IMR-90 (cell line): Measurements from ENCODE around the gene DDOST. TPM values are rescaled to one million over a fixed set of nuclear protein-coding genes. Genes with fewer than 3 reads are reported as not detected.

ENCODE experiments used
- ATAC-seq: fragments of 200-7000 bp; cut with Tn5 transposase; 2 replicates; pipeline ENCODE4 v1.9.1; 2020; ENCODE audit warnings: low read depth, mild to moderate bottlenecking, moderate library complexity
- BruUV-seq: library from RNA; stranded (reverse); fragments of 400-500 nt; replicated peaks from 2 replicates; lab custom pipeline; 2021; lab: Mats Ljungman, UMichigan
- CTCF ChIA-PET: fragments of 300-600 bp; formaldehyde crosslinking; extraction: SDS; loops from one replicate; lab custom pipeline; 2021; ENCODE audit warnings: antibody characterized with exemption; lab: Yijun Ruan, JAX
- POLR2A ChIA-PET: fragments of 300-600 bp; sonication (Branson Sonifier 250); formaldehyde crosslinking; loops from one replicate; lab custom pipeline; 2022; ENCODE audit warnings: antibody characterized with exemption; ENCODE audit not compliant: unreplicated experiment; lab: Charles Lee
- DNase-seq: peaks from one replicate; pipeline ENCODE4 v3.0.0; 2013
- H2AFZ ChIP-seq: replicated peaks from 2 replicates; pipeline ENCODE3; 2013; ENCODE audit warnings: low read length, mild to moderate bottlenecking; ENCODE audit not compliant: poor library complexity
- H2AK5ac ChIP-seq: 2 replicates; pipeline ENCODE4 v1.6.1; 2013; ENCODE audit warnings: low read depth, low read length, inconsistent platforms
- H2AK9ac ChIP-seq: replicated peaks from 2 replicates; pipeline ENCODE3; 2013; ENCODE audit warnings: mild to moderate bottlenecking, low read depth, low read length, moderate library complexity; ENCODE audit not compliant: poor library complexity
- H2BK120ac ChIP-seq: 2 replicates; pipeline ENCODE4 v1.6.1; 2013; ENCODE audit warnings: low read depth, low read length, inconsistent platforms
- H2BK15ac ChIP-seq: 3 replicates; pipeline ENCODE4 v1.6.1; 2013; ENCODE audit warnings: low read depth, low read length, inconsistent platforms
- H2BK20ac ChIP-seq: 2 replicates; pipeline ENCODE4 v1.6.1; 2013; ENCODE audit warnings: low read depth, mild to moderate bottlenecking, inconsistent platforms, low read length, moderate library complexity
- H2BK5ac ChIP-seq: 2 replicates; pipeline ENCODE4 v1.6.1; 2013; ENCODE audit warnings: mild to moderate bottlenecking, low read depth, low read length, inconsistent platforms; ENCODE audit not compliant: poor library complexity, severe bottlenecking
- H3K14ac ChIP-seq: replicated peaks from 2 replicates; pipeline ENCODE4 v1.6.1; 2013; ENCODE audit warnings: low read depth, low read length, inconsistent platforms
- H3K18ac ChIP-seq: 2 replicates; pipeline ENCODE4 v1.6.1; 2013; ENCODE audit warnings: low read depth, low read length, control low read depth
- H3K23ac ChIP-seq: 2 replicates; pipeline ENCODE4 v1.6.1; 2013; ENCODE audit warnings: low read depth, low read length, inconsistent platforms
- H3K27ac ChIP-seq: 2 replicates; pipeline ENCODE4 v1.5.1; 2013; ENCODE audit warnings: mild to moderate bottlenecking, control low read depth, low read length; ENCODE audit not compliant: insufficient read depth
- H3K27me3 ChIP-seq: 2 replicates; pipeline ENCODE4 v1.6.1; 2013; ENCODE audit warnings: low read length; ENCODE audit not compliant: control insufficient read depth, insufficient read depth
- H3K36me3 ChIP-seq: 2 replicates; pipeline ENCODE4 v1.6.1; 2013; ENCODE audit warnings: low read length, mixed read lengths; ENCODE audit not compliant: control insufficient read depth, insufficient read depth
- H3K4ac ChIP-seq: 2 replicates; pipeline ENCODE4 v1.6.1; 2013; ENCODE audit warnings: low read depth, low read length, inconsistent platforms
- H3K4me1 ChIP-seq: 2 replicates; pipeline ENCODE4 v1.6.1; 2013; ENCODE audit warnings: low read length, mixed read lengths; ENCODE audit not compliant: control insufficient read depth, insufficient read depth
- H3K4me2 ChIP-seq: 2 replicates; pipeline ENCODE4 v1.6.1; 2013; ENCODE audit warnings: low read depth, mild to moderate bottlenecking, control low read depth, low read length, moderate library complexity
- H3K4me3 ChIP-seq: 2 replicates; pipeline ENCODE4 v1.5.1; 2013; ENCODE audit warnings: low read depth, mild to moderate bottlenecking, control low read depth, low read length, moderate library complexity; ENCODE audit not compliant: insufficient read depth
- H3K56ac ChIP-seq: 2 replicates; pipeline ENCODE4 v1.6.1; 2013; ENCODE audit warnings: low read length, inconsistent platforms; ENCODE audit not compliant: insufficient read depth; ENCODE audit errors: extremely low read depth
- H3K79me1 ChIP-seq, 2 experiments: 2 replicates each; pipeline ENCODE4 v1.6.1; 2013; ENCODE audit warnings: low read length in 2 of 2, inconsistent platforms in 1 of 2, low read depth in 1 of 2
- H3K9ac ChIP-seq: 2 replicates; pipeline ENCODE4 v1.6.1; 2013; ENCODE audit warnings: low read depth, low read length, control low read depth
- H3K9me1 ChIP-seq: 2 replicates; pipeline ENCODE4 v1.6.1; 2013; ENCODE audit warnings: low read length, inconsistent platforms; ENCODE audit not compliant: insufficient read depth
- H3K9me3 ChIP-seq: 2 replicates; pipeline ENCODE4 v1.6.1; 2013; ENCODE audit warnings: low read length; ENCODE audit not compliant: control insufficient read depth, insufficient read depth
- H4K20me1 ChIP-seq: 2 replicates; pipeline ENCODE4 v1.6.1; 2013; ENCODE audit warnings: low read length, inconsistent platforms; ENCODE audit not compliant: insufficient read depth
- H4K5ac ChIP-seq: 2 replicates; pipeline ENCODE4 v1.6.1; 2013; ENCODE audit warnings: mild to moderate bottlenecking, low read depth, low read length, control low read depth
- H4K8ac ChIP-seq, 2 experiments: 2 replicates each; pipeline ENCODE4 v1.6.1; 2013; ENCODE audit warnings: low read depth in 2 of 2, low read length in 2 of 2, control low read depth in 1 of 2, inconsistent platforms in 1 of 2
- H4K91ac ChIP-seq: 2 replicates; pipeline ENCODE4 v1.6.1; 2013; ENCODE audit warnings: low read depth, low read length, inconsistent platforms; ENCODE audit not compliant: insufficient read depth
- BHLHE40 ChIP-seq: fragments of 150-350 bp; IDR thresholded peaks from 2 replicates; pipeline ENCODE4 v1.6.1; 2016; ENCODE audit warnings: mild to moderate bottlenecking, low read depth, low read length
- CEBPB ChIP-seq: IDR thresholded peaks from 2 replicates; pipeline ENCODE4 v1.6.1; 2012; ENCODE audit warnings: low read depth, low read length, improper control_type of control experiment
- CHD1 ChIP-seq: IDR thresholded peaks from 2 replicates; pipeline ENCODE4 v1.6.1; 2012; ENCODE audit warnings: low read depth, low read length, improper control_type of control experiment
- CTCF ChIP-seq: conservative IDR thresholded peaks from 2 replicates; pipeline ENCODE4 v1.5.1; 2012; ENCODE audit warnings: mild to moderate bottlenecking, low read depth, low read length, improper control_type of control experiment
- ELK1 ChIP-seq: fragments of 150-350 bp; IDR thresholded peaks from 2 replicates; pipeline ENCODE4 v1.6.1; 2016; ENCODE audit warnings: low read depth, mild to moderate bottlenecking, low read length, moderate library complexity, borderline replicate concordance
- FOS ChIP-seq: fragments of 150-350 bp; IDR thresholded peaks from 2 replicates; pipeline ENCODE4 v1.6.1; 2016; ENCODE audit warnings: low read depth, low read length
- MAFK ChIP-seq: IDR thresholded peaks from 2 replicates; pipeline ENCODE4 v1.6.1; 2012; ENCODE audit warnings: low read depth, low read length, improper control_type of control experiment
- MAZ ChIP-seq: IDR thresholded peaks from 2 replicates; pipeline ENCODE4 v1.6.1; 2012; ENCODE audit warnings: low read depth, mild to moderate bottlenecking, low read length, improper control_type of control experiment, moderate library complexity, borderline replicate concordance
- MXI1 ChIP-seq: IDR thresholded peaks from 2 replicates; pipeline ENCODE4 v1.6.1; 2012; ENCODE audit warnings: low read depth, mild to moderate bottlenecking, low read length, moderate library complexity, borderline replicate concordance
- NFE2L2 ChIP-seq: fragments of 150-350 bp; IDR thresholded peaks from 2 replicates; pipeline ENCODE4 v1.6.1; 2016; ENCODE audit warnings: low read depth, mild to moderate bottlenecking, low read length
- POLR2A ChIP-seq: IDR thresholded peaks from 2 replicates; pipeline ENCODE4 v1.6.1; 2012; ENCODE audit warnings: mild to moderate bottlenecking, low read depth, low read length
- RAD21 ChIP-seq: IDR thresholded peaks from 2 replicates; pipeline ENCODE4 v1.6.1; 2012; ENCODE audit warnings: low read length, improper control_type of control experiment
- RCOR1 ChIP-seq: IDR thresholded peaks from 2 replicates; pipeline ENCODE4 v1.6.1; 2012; ENCODE audit warnings: mild to moderate bottlenecking, low read length, improper control_type of control experiment; ENCODE audit not compliant: insufficient replicate concordance
- RFX5 ChIP-seq: IDR thresholded peaks from 2 replicates; pipeline ENCODE4 v1.8.0; 2012; ENCODE audit warnings: low read depth, mild to moderate bottlenecking, low read length, moderate library complexity
- SMC3 ChIP-seq: fragments of 150-350 bp; IDR thresholded peaks from 2 replicates; pipeline ENCODE4 v1.6.1; 2016; ENCODE audit warnings: low read depth, mild to moderate bottlenecking, antibody characterized with exemption, low read length, moderate library complexity
- USF2 ChIP-seq: fragments of 150-350 bp; IDR thresholded peaks from 2 replicates; pipeline ENCODE4 v1.6.1; 2017; ENCODE audit warnings: mild to moderate bottlenecking, antibody characterized with exemption, low read length, low read depth
- WGBS, 2 experiments: methylation state at CpG; one replicate each; pipeline versions ENCODE4 v1.1.5 to v1.1.7; 2013; ENCODE audit warnings: missing lambda C conversion rate in 2 of 2; ENCODE audit not compliant: insufficient read length in 1 of 2; ENCODE audit errors: extremely low coverage in 2 of 2; 5-methylcytosine and 5-hydroxymethylcytosine counted together
- dilution Hi-C: fragments of 300-500 bp; cut with HindIII; formaldehyde crosslinking; loops from one replicate; pipeline ENCODE4 v1.14.3; 2018; ENCODE audit warnings: low sequenced_read_pairs; ENCODE audit not compliant: unreplicated experiment
- in situ Hi-C: fragments of 300-500 bp; cut with MboI; formaldehyde crosslinking; loops from 3 replicates; pipeline ENCODE4 v1.14.3; 2019; ENCODE audit warnings: low sequenced_read_pairs, inconsistent platforms, mixed read lengths
- intact Hi-C: fragments of 100-400 bp; cut with micrococcal nuclease; formaldehyde crosslinking; loops from 2 replicates; pipeline ENCODE4 v1.10.0; 2022
- polyA plus RNA-seq, 3 experiments: library from polyadenylated mRNA; depleted of rRNA; stranded (reverse); fragments of >200 nt; gene quantifications; 2 replicates each; pipeline ENCODE4 v1.2.3, GENCODE V29; 2012; ENCODE audit warnings: low replicate concordance in 1 of 3
- total RNA-seq: library from RNA; depleted of rRNA; stranded (reverse); fragments of >200 nt; gene quantifications from 2 replicates; pipeline ENCODE4 v1.2.3, GENCODE V29; 2012

Gene DDOST
- total and polyA plus RNA-seq, 2 of the 4 experiments (the other 2 are of a cell fraction): 179 to 477 TPM

GRCh38 chr1:20709868-20710267, 48.7 kb upstream of the DDOST start:
- Histone ChIP-seq H3K9me3 (no peaks in the 10 kb centered on the region), H3K9ac (no peak overlapping the region), H3K4ac (no peak overlapping the region), H2BK5ac (no peak overlapping the region), H3K4me2 (no peak overlapping the region), H3K36me3 (no peaks in the 10 kb centered on the region), H3K18ac (no peak overlapping the region), H3K79me1 (no peaks in the 10 kb centered on the region), H4K20me1 (no peaks in the 10 kb centered on the region; the same call in 1 of the 2 replicates), H2AFZ (no peak overlapping the region), H2BK20ac (no peak overlapping the region), H3K9me1 (peaks cover 1% of the 10 kb centered on the region; the same call in 1 of the 2 replicates), H3K27me3 (no peaks in the 10 kb centered on the region), H3K14ac (no peak overlapping the region), H4K5ac (no peak overlapping the region), H2BK15ac (no peak overlapping the region), H3K23ac (no peak overlapping the region), H3K27ac (no peak overlapping the region), H2AK9ac (no peak overlapping the region), H4K91ac (no peak overlapping the region), H3K56ac (no peak overlapping the region), H3K4me1 (no peaks in the 10 kb centered on the region), H4K8ac (no peak overlapping the region), H3K4me3 (no peak overlapping the region), H2AK5ac (no peak overlapping the region; the same call in 1 of the 2 replicates), H2BK120ac (no peak overlapping the region)
- CTCF ChIA-PET: interaction anchor here (1.2 kb wide), 1 partner anchor 13 kb away, joined by 3 read pairs; no protein-coding TSS in a partner anchor
- intact Hi-C loops (no loop called here), in situ Hi-C loops (no loop called here), dilution Hi-C loops (no loop called here)
- DNase-seq: no peak
- ATAC-seq: no peak
- POLR2A ChIA-PET: interaction anchor here (0.8 kb wide), 1 partner anchor 11 kb away, joined by 3 read pairs; no protein-coding TSS in a partner anchor
- no CpG with 5 or more reads among the region's 3 CpGs for WGBS, 2 experiments
- BruUV-seq: no TSS peak
- TF ChIP-seq CEBPB (no peak), CTCF (no peak), USF2 (no peak), MXI1 (no peak), MAFK (no peak), BHLHE40 (no peak), FOS (no peak), ELK1 (no peak), CHD1 (no peak), POLR2A (no peak), RFX5 (no peak), MAZ (no peak), RAD21 (no peak), NFE2L2 (no peak), SMC3 (no peak), RCOR1 (no peak)
